Mucosa of stomach (tissue), 1 donor: ENCODE results near the gene SH3TC1.

Experiments used
- H3K27me3 ChIP-seq: one replicate; pipeline ENCODE4 v1.7.0; 2013; ENCODE audit warnings: mild to moderate bottlenecking, low read length; ENCODE audit not compliant: control insufficient read depth, insufficient read depth
- H3K36me3 ChIP-seq: one replicate; pipeline ENCODE4 v1.7.0; 2013; ENCODE audit warnings: low read length; ENCODE audit not compliant: control insufficient read depth, insufficient read depth
- H3K4me1 ChIP-seq: one replicate; pipeline ENCODE4 v1.7.0; 2013; ENCODE audit warnings: mild to moderate bottlenecking, low read length; ENCODE audit not compliant: control insufficient read depth, insufficient read depth
- H3K4me3 ChIP-seq: one replicate; pipeline ENCODE4 v1.7.0; 2013; ENCODE audit warnings: low read length
- H3K9ac ChIP-seq: one replicate; pipeline ENCODE4 v1.7.0; 2013; ENCODE audit warnings: mild to moderate bottlenecking, low read length, moderate library complexity
- H3K9me3 ChIP-seq: one replicate; pipeline ENCODE4 v1.7.0; 2013; ENCODE audit warnings: mild to moderate bottlenecking, low read length, moderate library complexity; ENCODE audit not compliant: control insufficient read depth
- donor health status: Pancreatic carcinoma.

Gene SH3TC1

DNA sequence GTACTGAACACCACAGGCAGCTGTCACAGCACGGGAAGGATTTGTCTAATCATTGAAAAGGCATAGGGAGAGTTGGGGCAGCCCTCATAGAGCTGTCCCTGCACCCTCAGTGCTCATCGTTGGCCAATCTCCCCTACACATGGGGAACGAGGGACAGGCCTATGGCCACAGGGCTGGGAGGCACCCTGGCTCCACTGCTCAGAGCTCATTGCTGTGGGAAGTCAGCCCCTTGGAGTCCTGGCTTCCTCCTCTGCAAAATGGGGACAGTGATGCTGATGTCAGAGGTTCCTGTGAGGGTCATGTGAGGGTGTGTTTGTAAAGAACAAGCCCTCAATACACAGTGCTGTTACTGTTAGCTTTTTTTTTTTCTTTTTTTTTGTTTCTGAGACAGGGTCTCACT lies 51.1 kb downstream of the SH3TC1 start:
- Histone ChIP-seq H3K36me3 (no peaks in the 10 kb centered on the region), H3K9me3 (no peaks in the 10 kb centered on the region), H3K4me1 (peaks cover 21% of the 10 kb centered on the region), H3K4me3 (no peak overlapping the region), H3K9ac (no peak overlapping the region), H3K27me3 (no peaks in the 10 kb centered on the region)

DNA sequence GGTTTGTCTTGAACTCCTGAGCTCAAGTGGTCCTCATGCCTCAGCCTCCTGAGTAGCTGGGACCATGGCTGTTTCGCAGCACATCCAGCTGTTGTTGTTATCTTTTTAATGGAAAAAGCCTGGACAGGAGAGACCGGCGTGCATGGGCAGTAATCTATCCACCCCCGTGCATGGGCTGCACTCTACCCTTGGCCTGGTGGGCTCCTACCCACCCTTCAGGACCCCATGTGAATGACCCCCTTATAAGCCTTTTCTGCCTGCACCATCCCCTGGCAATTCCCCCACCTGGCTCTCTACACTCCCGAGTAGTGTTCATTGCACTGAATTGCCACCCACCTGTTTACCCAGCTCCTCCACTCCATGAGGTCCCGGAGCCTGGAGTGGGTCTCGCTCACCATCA lies 51.5 kb downstream of the SH3TC1 start:
- Histone ChIP-seq H3K9me3 (no peaks in the 10 kb centered on the region), H3K27me3 (no peaks in the 10 kb centered on the region)

GRCh38 chr4:8251110-8251883 lies 52.2 kb downstream of the SH3TC1 start:
- no peaks in the 10 kb centered on the region for H3K9me3 ChIP-seq
- H3K27me3 ChIP-seq, result no peaks in the 10 kb centered on the region
- peaks cover 20% of the 10 kb centered on the region for H3K4me1 ChIP-seq
- no peaks in the 10 kb centered on the region for H3K36me3 ChIP-seq
- no peak overlapping the region for H3K4me3 ChIP-seq
- no peak overlapping the region for H3K9ac ChIP-seq

More for the DNA sequence above, 51.5 kb downstream of the SH3TC1 start:
- H3K4me1 ChIP-seq, result peaks cover 21% of the 10 kb centered on the region
- no peaks in the 10 kb centered on the region for H3K36me3 ChIP-seq
- H3K4me3 ChIP-seq, result no peak overlapping the region
- no peak overlapping the region for H3K9ac ChIP-seq

GRCh38 chr4:8252301-8253173 lies 53.4 kb downstream of the SH3TC1 start:
- Histone ChIP-seq H3K4me1 (peaks cover 8% of the 10 kb centered on the region), H3K9me3 (no peaks in the 10 kb centered on the region), H3K9ac (no peak overlapping the region), H3K27me3 (no peaks in the 10 kb centered on the region), H3K4me3 (no peak overlapping the region), H3K36me3 (no peaks in the 10 kb centered on the region)

- Histone ChIP-seq H3K9ac (no peak overlapping the region), H3K36me3 (no peaks in the 10 kb centered on the region), H3K27me3 (peaks cover 7% of the 10 kb centered on the region), H3K9me3 (no peaks in the 10 kb centered on the region), H3K4me3 (no peak overlapping the region), H3K4me1 (no peaks in the 10 kb centered on the region)
Measured at GRCh38 chr4:8254076-8254475, 55.0 kb downstream of the SH3TC1 start.

GRCh38 chr4:8255698-8256441 lies 56.8 kb downstream of the SH3TC1 start:
- H3K9me3 ChIP-seq, result no peaks in the 10 kb centered on the region
- no peak overlapping the region for H3K9ac ChIP-seq
- H3K27me3 ChIP-seq, result peaks cover 7% of the 10 kb centered on the region
- no peaks in the 10 kb centered on the region for H3K4me1 ChIP-seq
- H3K36me3 ChIP-seq, result no peaks in the 10 kb centered on the region
- H3K4me3 ChIP-seq, result no peak overlapping the region

DNA sequence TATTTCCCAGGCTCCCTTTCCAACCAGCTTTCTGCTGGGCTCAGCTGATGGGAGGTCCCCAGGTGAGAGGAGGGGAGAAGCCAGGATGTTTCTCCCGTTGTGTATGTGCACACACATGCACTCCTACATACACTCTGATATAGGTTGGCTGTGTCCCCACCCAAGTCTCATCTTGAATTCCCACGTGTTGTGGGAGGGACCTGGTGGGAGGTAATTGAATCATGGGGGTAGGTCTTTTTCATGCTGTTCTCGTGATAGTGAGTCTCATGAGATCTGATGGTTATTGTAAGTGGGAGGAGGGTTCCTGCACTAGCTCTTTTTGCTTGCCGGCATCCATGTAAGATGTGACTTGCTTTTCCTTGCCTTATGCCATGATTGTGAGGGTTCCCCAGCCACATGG lies 58.8 kb downstream of the SH3TC1 start:
- no peak overlapping the region for H3K4me3 ChIP-seq
- peaks cover 7% of the 10 kb centered on the region for H3K27me3 ChIP-seq
- no peaks in the 10 kb centered on the region for H3K9me3 ChIP-seq
- no peaks in the 10 kb centered on the region for H3K4me1 ChIP-seq
- no peaks in the 10 kb centered on the region for H3K36me3 ChIP-seq
- no peak overlapping the region for H3K9ac ChIP-seq

DNA sequence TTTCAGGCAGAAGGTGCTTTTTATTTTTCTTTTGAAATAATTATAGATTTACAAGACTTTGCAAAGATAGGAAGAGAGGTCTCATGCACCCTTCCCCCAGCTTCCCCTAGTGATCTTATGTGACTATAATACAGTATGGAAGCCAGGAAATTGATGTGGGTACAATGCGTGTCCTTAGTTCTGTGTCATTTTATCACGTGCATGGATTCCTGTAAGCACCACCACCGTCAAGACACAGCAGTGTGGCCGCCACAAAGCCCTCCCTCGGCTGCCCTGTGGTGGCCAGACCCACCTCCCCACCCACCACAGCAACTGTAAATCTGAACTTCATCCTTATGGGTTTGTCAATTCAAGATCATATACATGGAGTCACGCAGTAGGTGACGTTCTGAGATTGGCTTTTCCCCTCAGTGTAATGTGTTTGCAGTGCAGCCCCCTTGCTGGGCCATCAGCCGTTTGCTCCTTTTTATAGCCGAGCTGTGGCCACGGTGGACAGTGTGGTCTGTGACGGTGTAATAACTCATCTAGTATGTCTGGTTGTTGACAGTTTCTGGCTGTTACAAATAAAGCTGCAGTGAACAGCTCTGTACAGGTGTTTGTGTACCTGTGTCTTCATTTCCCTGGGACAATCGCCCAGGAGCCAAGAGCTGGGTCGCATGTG lies 59.6 kb downstream of the SH3TC1 start:
- Histone ChIP-seq H3K9ac (no peak overlapping the region), H3K4me1 (no peaks in the 10 kb centered on the region), H3K4me3 (no peak overlapping the region), H3K36me3 (no peaks in the 10 kb centered on the region), H3K27me3 (peaks cover 7% of the 10 kb centered on the region), H3K9me3 (no peaks in the 10 kb centered on the region)

DNA sequence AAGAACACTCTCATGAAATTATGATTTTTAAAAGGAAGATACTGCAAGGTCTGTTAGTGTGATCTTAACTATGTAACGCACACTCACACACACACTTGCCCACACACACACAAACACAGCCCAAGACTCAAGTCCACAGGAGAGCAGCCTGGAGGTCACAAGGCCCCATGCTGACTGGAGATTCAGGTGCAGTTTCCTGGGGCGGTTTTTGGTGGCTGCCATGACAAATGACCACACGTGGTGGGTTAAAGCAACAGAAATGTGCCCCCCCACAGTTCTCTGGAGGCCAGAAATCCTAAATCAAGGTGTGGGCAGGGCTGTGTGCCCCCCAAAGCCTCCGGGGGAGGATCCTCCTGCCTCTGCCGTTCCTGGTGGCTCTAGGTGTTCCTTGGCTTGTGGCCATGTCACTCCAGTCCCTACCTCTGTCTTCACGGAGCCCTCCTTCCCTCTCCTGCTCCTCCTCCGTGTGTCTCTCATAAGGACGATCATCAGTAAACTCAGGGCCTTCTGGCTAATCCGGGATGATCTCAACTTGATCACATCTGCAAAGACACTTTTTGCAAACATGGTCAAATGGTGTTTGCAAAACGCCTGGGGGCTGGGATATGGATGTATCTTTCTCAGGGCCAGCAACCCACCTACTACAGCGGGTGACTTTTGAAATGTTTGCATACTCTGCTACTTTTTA lies 60.8 kb downstream of the SH3TC1 start:
- Histone ChIP-seq H3K9ac (no peak overlapping the region), H3K9me3 (no peaks in the 10 kb centered on the region)

DNA sequence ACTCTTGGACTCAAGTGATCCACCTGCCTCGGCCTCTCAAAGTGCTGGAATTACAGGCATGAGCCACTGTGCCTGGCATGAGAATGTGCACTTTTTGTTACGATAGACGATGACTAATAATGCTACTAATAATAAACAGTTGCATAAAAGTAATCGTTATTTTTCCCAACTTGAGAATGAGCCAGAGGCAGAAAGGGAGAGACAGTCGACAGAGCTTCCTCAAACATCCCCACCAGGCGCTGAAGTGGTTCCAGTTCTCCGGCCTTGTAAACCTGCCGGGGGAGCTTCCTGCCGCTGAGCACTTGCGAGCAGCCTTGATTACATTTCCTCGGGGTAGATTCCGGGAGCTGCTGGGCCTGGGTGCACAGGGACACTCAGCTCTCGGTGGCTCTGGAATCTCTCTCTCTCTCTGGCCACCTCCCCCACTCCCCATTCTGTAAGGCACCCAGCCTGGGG lies 61.6 kb downstream of the SH3TC1 start:
- no peak overlapping the region for H3K9ac ChIP-seq
- H3K4me1 ChIP-seq, result peaks cover 9% of the 10 kb centered on the region
- no peaks in the 10 kb centered on the region for H3K36me3 ChIP-seq

More for the DNA sequence above, 60.8 kb downstream of the SH3TC1 start:
- Histone ChIP-seq H3K27me3 (peaks cover 7% of the 10 kb centered on the region), H3K4me1 (peaks cover under 1% of the 10 kb centered on the region), H3K36me3 (no peaks in the 10 kb centered on the region), H3K4me3 (no peak overlapping the region)

More for the DNA sequence above, 61.6 kb downstream of the SH3TC1 start:
- Histone ChIP-seq H3K4me3 (no peak overlapping the region), H3K27me3 (peaks cover 7% of the 10 kb centered on the region), H3K9me3 (no peaks in the 10 kb centered on the region)
